Measurements from ENCODE around the gene EFNB2. TPM values are rescaled to one million over a fixed set of nuclear protein-coding genes. Genes with fewer than 3 reads are reported as not detected.

The EFNB2 gene
- total and polyA plus RNA-seq, 4 donors = 2.6 to 6.1 (median 3.4) TPM

- Histone ChIP-seq H3K9me3 (ENCODE audit: control insufficient read depth in 4 of 4, low read length in 3 of 4) (no peaks in the 10 kb centered on the region), H3K36me3 (ENCODE audit: control insufficient read depth in 4 of 4, insufficient read depth in 3 of 4, low read depth in 1 of 4, low read length in 3 of 4) (no peaks in the 10 kb centered on the region), H3K27me3 (ENCODE audit: control insufficient read depth in 4 of 4, insufficient read depth in 4 of 4, low read length in 3 of 4) (peaks cover 0 to under 1% (median 0%) of the 10 kb centered on the region in 4 donors), H3K4me3 (ENCODE audit: low read depth in 1 of 3, low read length in 3 of 3) (no peak overlapping the region), H3K27ac (ENCODE audit: low read depth in 1 of 2, low read length in 2 of 2) (no peak overlapping the region), H3K4me1 (ENCODE audit: control insufficient read depth in 4 of 4, insufficient read depth in 4 of 4, low read length in 3 of 4) (no peaks in the 10 kb centered on the region), H3K9ac (ENCODE audit: low read depth in 1 of 2, low read length in 2 of 2) (no peak overlapping the region)
- TF ChIP-seq HNF4A (conservative IDR thresholded peaks at IDR 0.05) (no peak), TAF1 (conservative IDR thresholded peaks at IDR 0.05) (no peak), GABPA (IDR thresholded peaks at IDR 0.05 in 1 of 2, conservative IDR thresholded peaks at IDR 0.05 in 1 of 2) (no peak), NR2F2 (IDR thresholded peaks at IDR 0.05) (no peak), RAD21 (IDR thresholded peaks at IDR 0.05) (no peak), RXRA (IDR thresholded peaks at IDR 0.05) (no peak), MAX (IDR thresholded peaks at IDR 0.05) (no peak)
- 71% methylated on average over 2 of the region's 2 CpGs for WGBS
- DNase-seq (ENCODE audit: low spot score) = no peak
These were observed 36.3 kb downstream of the EFNB2 start for GRCh38 chr13:106499113-106499512.

GRCh38 chr13:106498571-106498970, 36.9 kb downstream of the EFNB2 start:
- WGBS = 31% methylated on average over 1 of the region's 1 CpG
- DNase-seq (ENCODE audit: low spot score) = no peak
- Histone ChIP-seq H3K27ac (ENCODE audit: low read depth in 1 of 2, low read length in 2 of 2) (no peak overlapping the region), H3K9ac (ENCODE audit: low read depth in 1 of 2, low read length in 2 of 2) (no peak overlapping the region), H3K9me3 (ENCODE audit: control insufficient read depth in 4 of 4, low read length in 3 of 4) (no peaks in the 10 kb centered on the region), H3K4me1 (ENCODE audit: control insufficient read depth in 4 of 4, insufficient read depth in 4 of 4, low read length in 3 of 4) (no peaks in the 10 kb centered on the region), H3K4me3 (ENCODE audit: low read depth in 1 of 3, low read length in 3 of 3) (no peak overlapping the region), H3K36me3 (ENCODE audit: control insufficient read depth in 4 of 4, insufficient read depth in 3 of 4, low read depth in 1 of 4, low read length in 3 of 4) (no peaks in the 10 kb centered on the region), H3K27me3 (ENCODE audit: control insufficient read depth in 4 of 4, insufficient read depth in 4 of 4, low read length in 3 of 4) (no peaks in the 10 kb centered on the region)
- TF ChIP-seq ATF3 (IDR thresholded peaks at IDR 0.05) = no peak
- TF ChIP-seq JUND (IDR thresholded peaks at IDR 0.05) = no peak
- no peak for TF ChIP-seq REST (IDR thresholded peaks at IDR 0.05)
- TF ChIP-seq SP1 (IDR thresholded peaks at IDR 0.05) = no peak
- no peak for TF ChIP-seq EGR1 (IDR thresholded peaks at IDR 0.05; ENCODE audit: low read depth in 2 of 2)
- no peak for TF ChIP-seq ZBTB33 (IDR thresholded peaks at IDR 0.05)
- TF ChIP-seq MAX (IDR thresholded peaks at IDR 0.05) = no peak

All from liver (tissue), 9 donors.